ENCODE measurements around the gene MXD3. TPM values are rescaled to one million over a fixed set of nuclear protein-coding genes. Genes with fewer than 3 reads are reported as not detected.
"Not testable (repeated sequence)": the region's sequence is repeated elsewhere in the genome, so short reads cannot be mapped to it uniquely, and the experiment has no call there.

The MXD3 gene
- polyA plus RNA-seq, 3 donors from 2014 or later, result 2.1 to 4.2 (median 4.1) TPM

GRCh38 chr5:177311392-177311722 lies 341 bp downstream of the MXD3 start:
- H3K4me1 Mint-ChIP-seq, result peaks cover 39 to 46% of the 10 kb centered on the region in 2 donors

DNA sequence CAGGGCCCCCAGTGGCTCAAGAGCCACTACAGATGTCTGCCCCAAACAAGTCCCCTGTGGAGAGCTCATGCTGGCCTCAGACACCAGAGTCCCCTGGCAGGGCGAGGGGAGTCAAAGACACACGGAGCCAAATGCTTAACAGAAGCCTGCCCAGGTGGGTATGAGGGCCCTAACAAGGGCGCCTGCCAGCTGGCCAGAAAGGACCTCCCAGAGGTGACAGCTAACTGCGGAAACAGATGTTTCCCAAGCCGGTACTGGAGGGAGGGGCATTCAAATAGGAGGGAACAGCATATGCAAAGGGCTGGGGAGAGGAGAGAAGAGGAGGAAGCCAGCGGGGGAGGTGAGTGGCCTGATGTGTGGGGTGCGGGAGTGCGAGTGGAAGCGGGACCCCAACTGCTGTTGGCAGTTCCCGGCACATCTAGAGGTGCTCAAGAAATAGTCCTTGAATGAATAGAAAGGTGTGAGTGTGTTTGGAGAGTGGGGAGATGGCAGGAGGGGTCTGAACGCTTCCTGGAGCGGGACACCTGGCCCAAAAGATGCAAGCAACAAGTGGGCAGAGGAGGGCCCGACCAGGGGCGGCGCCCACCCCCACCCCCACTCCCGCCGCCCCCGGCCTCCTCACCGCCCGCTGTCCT lies 824 bp downstream of the MXD3 start:
- H3K27me3 Mint-ChIP-seq (ENCODE audit: low read depth in 3 of 3), result peaks cover 0 to 7% (median 6%) of the 10 kb centered on the region in 3 donors
- no peaks in the 10 kb centered on the region for H3K9me3 Mint-ChIP-seq
- peak overlapping the region; percentile 70 to 92 (median 83) for H3K4me3 Mint-ChIP-seq
- DNase-seq, result no peak
- peaks cover 44 to 51% of the 10 kb centered on the region in 2 donors for H3K4me1 Mint-ChIP-seq
- peaks cover 0 to 12% (median 10%) of the 10 kb centered on the region in 3 donors for H3K36me3 Mint-ChIP-seq
- H3K27ac Mint-ChIP-seq, result peak overlapping the region; percentile 57 to 85 (median 73)

More at GRCh38 chr5:177311392-177311722, 341 bp downstream of the MXD3 start:
- H3K4me3 Mint-ChIP-seq, result peak overlapping the region; percentile 21 to 75 (median 64)
- H3K9me3 Mint-ChIP-seq, result no peaks in the 10 kb centered on the region
- H3K27ac Mint-ChIP-seq, result peak overlapping the region in 1 of 6 donors; percentile 65
- DNase-seq, result no peak
- peaks cover 0 to 7% (median 7%) of the 10 kb centered on the region in 3 donors for H3K27me3 Mint-ChIP-seq (ENCODE audit: low read depth in 3 of 3)
- H3K36me3 Mint-ChIP-seq, result peaks cover 0 to 11% (median 5%) of the 10 kb centered on the region in 3 donors

- H3K27ac Mint-ChIP-seq, result peak overlapping the region in 4 of 6 donors; percentile 87 to 90 (median 89)
- H3K4me1 Mint-ChIP-seq, result peaks cover 50 to 57% of the 10 kb centered on the region in 2 donors
- no peak for DNase-seq
- H3K4me3 Mint-ChIP-seq, result peak overlapping the region; percentile 74 to 92 (median 79)
- no peaks in the 10 kb centered on the region for H3K9me3 Mint-ChIP-seq
- H3K27me3 Mint-ChIP-seq (ENCODE audit: low read depth in 3 of 3), result peaks cover 0 to 7% (median 6%) of the 10 kb centered on the region in 3 donors
- H3K36me3 Mint-ChIP-seq, result peaks cover 3 to 15% (median 11%) of the 10 kb centered on the region in 3 donors
Observed at GRCh38 chr5:177310332-177310731, 1.4 kb downstream of the MXD3 start.

DNA sequence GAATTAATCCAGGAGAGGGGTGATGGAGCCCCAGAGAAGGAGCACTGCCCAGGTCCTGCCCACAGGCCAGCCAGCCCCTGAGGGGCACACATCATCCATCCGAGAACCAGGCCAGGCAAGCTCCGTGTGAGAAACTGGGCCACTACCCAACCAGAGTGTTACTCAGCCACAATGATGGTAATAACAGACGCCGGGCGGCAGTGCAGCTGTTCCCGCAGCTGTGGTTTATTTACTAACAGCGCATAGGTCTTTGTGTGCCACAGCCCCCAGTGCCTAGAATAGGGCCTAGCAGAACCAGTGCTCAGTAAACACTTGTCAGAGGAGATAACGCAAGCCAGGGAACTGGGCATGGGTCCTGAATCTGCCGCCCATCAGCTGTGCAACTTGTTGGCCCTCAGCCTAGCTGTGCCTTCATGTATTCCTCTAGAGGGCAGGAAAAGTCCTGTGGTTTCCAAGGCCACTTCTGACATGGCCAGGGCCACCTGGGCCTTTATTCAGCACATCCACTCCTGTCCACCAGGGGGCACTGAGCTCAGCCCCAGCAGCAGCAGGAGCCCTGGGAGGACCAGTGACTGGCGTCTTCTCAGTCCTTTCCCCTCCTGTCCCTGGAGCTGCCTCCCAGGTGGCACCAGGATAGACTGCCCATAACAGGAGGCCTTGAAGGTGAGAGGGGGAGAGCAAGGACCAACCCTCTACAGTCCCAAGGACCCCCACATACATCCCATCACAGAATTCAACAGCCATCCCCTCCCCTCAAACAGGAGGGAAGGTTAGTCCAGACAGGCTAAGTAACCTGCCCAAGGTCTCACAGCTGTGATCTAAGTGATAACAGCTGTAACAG lies 2.1 kb downstream of the MXD3 start:
- Mint-ChIP-seq H3K27ac (peak overlapping the region; percentile 73 to 91 (median 89)), H3K4me3 (peak overlapping the region; percentile 66 to 79 (median 74)), H3K9me3 (no peaks in the 10 kb centered on the region), H3K36me3 (peaks cover 5 to 21% (median 15%) of the 10 kb centered on the region in 3 donors), H3K4me1 (peaks cover 57 to 64% of the 10 kb centered on the region in 2 donors), H3K27me3 (ENCODE audit: low read depth in 3 of 3) (peaks cover 0 to 12% (median 8%) of the 10 kb centered on the region in 3 donors)
- DNase-seq, result peak; percentile 66 to 71 (median 70)

- Mint-ChIP-seq H3K27ac (peak overlapping the region; percentile 73 to 91 (median 89)), H3K9me3 (no peaks in the 10 kb centered on the region), H3K36me3 (peaks cover 5 to 22% (median 16%) of the 10 kb centered on the region in 3 donors), H3K4me3 (peak overlapping the region; percentile 66 to 79 (median 74)), H3K4me1 (peaks cover 66 to 72% of the 10 kb centered on the region in 2 donors), H3K27me3 (ENCODE audit: low read depth in 3 of 3) (peaks cover 5 to 20% (median 15%) of the 10 kb centered on the region in 3 donors)
- DNase-seq, result no peak
Observed at GRCh38 chr5:177308740-177309139, 3.0 kb downstream of the MXD3 start.

GRCh38 chr5:177307544-177308363 lies 3.9 kb downstream of the MXD3 start:
- peak overlapping the region; percentile 58 to 92 (median 71) for H3K4me3 Mint-ChIP-seq
- DNase-seq, result peak in 1 of 3 donors; percentile 46

GRCh38 chr5:177306674-177307543 lies 4.8 kb downstream of the MXD3 start:
- H3K4me1 Mint-ChIP-seq, result peaks cover 71 to 77% of the 10 kb centered on the region in 2 donors
- peaks cover 5 to 22% (median 16%) of the 10 kb centered on the region in 3 donors for H3K36me3 Mint-ChIP-seq
- peak overlapping the region; percentile 58 to 95 (median 79) for H3K4me3 Mint-ChIP-seq
- H3K27me3 Mint-ChIP-seq (ENCODE audit: low read depth in 3 of 3), result peaks cover 10 to 32% (median 30%) of the 10 kb centered on the region in 3 donors
- peak overlapping the region; percentile 78 to 98 (median 90) for H3K27ac Mint-ChIP-seq
- no peak for DNase-seq
- no peaks in the 10 kb centered on the region for H3K9me3 Mint-ChIP-seq

More at GRCh38 chr5:177307544-177308363, 3.9 kb downstream of the MXD3 start:
- no peaks in the 10 kb centered on the region for H3K9me3 Mint-ChIP-seq
- peaks cover 66 to 72% of the 10 kb centered on the region in 2 donors for H3K4me1 Mint-ChIP-seq
- H3K27me3 Mint-ChIP-seq (ENCODE audit: low read depth in 3 of 3), result peaks cover 8 to 24% (median 24%) of the 10 kb centered on the region in 3 donors
- H3K36me3 Mint-ChIP-seq, result peaks cover 5 to 22% (median 16%) of the 10 kb centered on the region in 3 donors
- peak overlapping the region; percentile 35 to 96 (median 88) for H3K27ac Mint-ChIP-seq

GRCh38 chr5:177306103-177306640 lies 5.5 kb downstream of the MXD3 start:
- H3K27me3 Mint-ChIP-seq (ENCODE audit: low read depth in 3 of 3), result peaks cover 10 to 33% (median 30%) of the 10 kb centered on the region in 3 donors
- peaks cover 5 to 22% (median 16%) of the 10 kb centered on the region in 3 donors for H3K36me3 Mint-ChIP-seq
- peak overlapping the region; percentile 58 to 98 (median 84) for H3K27ac Mint-ChIP-seq
- H3K4me3 Mint-ChIP-seq, result peak overlapping the region; percentile 90 to 95 (median 94)
- DNase-seq, H3K9me3 Mint-ChIP-seq: not testable (repeated sequence)
- peaks cover 76 to 83% of the 10 kb centered on the region in 2 donors for H3K4me1 Mint-ChIP-seq

- H3K27me3 Mint-ChIP-seq (ENCODE audit: low read depth in 3 of 3), result peaks cover 16 to 35% (median 33%) of the 10 kb centered on the region in 3 donors
- peak overlapping the region; percentile 90 to 95 (median 94) for H3K4me3 Mint-ChIP-seq
- no peaks in the 10 kb centered on the region for H3K9me3 Mint-ChIP-seq
- H3K36me3 Mint-ChIP-seq, result peaks cover 5 to 25% (median 19%) of the 10 kb centered on the region in 3 donors
- H3K4me1 Mint-ChIP-seq, result peaks cover 80 to 86% of the 10 kb centered on the region in 2 donors
- H3K27ac Mint-ChIP-seq, result peak overlapping the region; percentile 95 to 98 (median 96)
- DNase-seq, result peak in 1 of 3 donors; percentile 22
Observed at GRCh38 chr5:177304392-177305119, 7.1 kb downstream of the MXD3 start.

DNA sequence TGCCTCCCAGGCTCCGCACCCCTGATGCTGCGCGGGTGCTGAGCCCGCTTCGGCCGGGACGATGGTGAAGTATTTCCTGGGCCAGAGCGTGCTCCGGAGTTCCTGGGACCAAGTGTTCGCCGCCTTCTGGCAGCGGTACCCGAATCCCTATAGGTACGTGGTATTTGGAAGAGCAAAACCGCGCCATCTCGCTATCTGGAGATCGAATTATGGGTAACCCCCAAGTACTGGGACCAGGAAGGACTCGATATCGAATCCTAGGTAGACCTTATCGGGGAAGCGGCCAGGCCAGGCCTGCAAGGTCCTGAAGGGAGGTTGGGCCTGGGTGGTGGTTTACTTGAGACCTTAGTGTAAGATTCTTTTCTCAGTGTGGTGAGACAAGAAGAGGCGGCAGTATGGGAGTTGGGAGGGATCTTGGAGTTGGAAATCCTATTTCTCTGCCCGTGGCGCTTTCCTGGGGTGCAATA lies 7.7 kb downstream of the MXD3 start:
- peaks cover 5 to 25% (median 19%) of the 10 kb centered on the region in 3 donors for H3K36me3 Mint-ChIP-seq
- DNase-seq, result no peak

DNA sequence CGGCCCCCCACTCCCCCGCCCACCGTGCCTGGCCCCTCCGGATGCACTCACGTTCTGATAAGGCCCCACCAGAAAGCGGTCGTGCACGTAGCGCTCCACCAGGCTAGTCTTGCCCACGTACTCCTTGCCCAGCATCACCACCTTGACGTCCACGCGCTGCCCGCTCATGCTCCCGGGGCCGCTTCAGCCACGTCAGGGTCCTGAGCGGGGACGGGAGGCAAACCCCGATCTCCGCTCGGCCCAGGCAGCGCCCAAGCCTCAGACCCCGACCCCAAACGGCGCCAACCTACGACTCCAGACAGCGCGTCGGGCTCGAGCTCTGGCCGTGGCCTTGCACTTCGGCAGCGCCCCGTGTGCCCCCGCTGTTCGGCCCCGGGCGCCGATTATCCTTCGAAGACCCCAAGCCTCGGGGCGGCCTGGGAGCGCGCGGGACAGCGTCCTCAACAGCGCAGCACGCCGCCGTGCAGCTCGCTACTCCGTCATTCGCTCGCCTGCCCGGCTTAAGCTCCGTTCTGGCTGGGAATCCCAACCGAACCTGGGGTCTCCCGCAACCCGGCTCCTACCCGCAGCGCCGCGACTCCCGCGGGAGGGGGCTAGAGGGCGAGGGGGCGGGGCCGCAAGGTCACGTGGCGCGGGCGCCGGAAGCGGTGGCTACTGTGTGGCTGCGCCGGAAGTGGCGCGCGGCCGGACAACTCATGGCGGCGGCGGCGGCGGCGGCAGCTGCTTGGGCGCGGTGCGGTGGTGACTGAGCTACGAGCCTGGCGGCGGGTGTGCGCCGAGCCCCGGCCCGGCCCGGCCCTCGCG lies 8.4 kb downstream of the MXD3 start, which contains the start of the genes PRELID1 and RAB24:
Gene PRELID1, plus strand, starts transcription at position 679 of the 804 bp plus-strand sequence. CDS start 187 bp downstream, outside the sequence.
Gene RAB24, minus strand, starts transcription at position 599 of the 804 bp plus-strand sequence. Its CDS starts 431 bp downstream, at position 168.
- Mint-ChIP-seq H3K36me3 (peaks cover 5 to 25% (median 19%) of the 10 kb centered on the region in 3 donors), H3K9me3 (no peaks in the 10 kb centered on the region), H3K27ac (peak within 1 kb of the TSS; percentile 95 to 98 (median 96)), H3K4me3 (peak within 1 kb of the TSS; percentile 90 to 95 (median 94)), H3K4me1 (peaks cover 81 to 83% of the 10 kb centered on the region in 2 donors), H3K27me3 (ENCODE audit: low read depth in 3 of 3) (peaks cover 16 to 32% (median 29%) of the 10 kb centered on the region in 3 donors)
- DNase-seq, result peak; percentile 90 to 91 (median 91)

More for the DNA sequence above, 7.7 kb downstream of the MXD3 start:
- Mint-ChIP-seq H3K4me3 (peak overlapping the region; percentile 90 to 95 (median 94)), H3K9me3 (no peaks in the 10 kb centered on the region), H3K27me3 (ENCODE audit: low read depth in 3 of 3) (peaks cover 16 to 32% (median 30%) of the 10 kb centered on the region in 3 donors), H3K27ac (peak overlapping the region; percentile 95 to 98 (median 96)), H3K4me1 (peaks cover 80 to 86% of the 10 kb centered on the region in 2 donors)
